ENCODE measurements around the gene EFCAB10.
A peak's percentile ranks its signal among the peaks of the same experiment; 100 is the strongest.

Gene EFCAB10

GRCh38 chr7:105581066-105581811, at the start of gene EFCAB10:
EFCAB10 (minus strand) TSS chr7:105581493; CDS start chr7:105581463, 30 bp downstream.
- DNase-seq (ENCODE audit: low spot score), result no peak

GRCh38 chr7:105625986-105626385, 44.7 kb upstream of the EFCAB10 start:
- DNase-seq (ENCODE audit: low spot score), result no peak

- DNase-seq (ENCODE audit: low spot score), result no peak
Measured at GRCh38 chr7:105623906-105624305, 42.6 kb upstream of the EFCAB10 start.

GRCh38 chr7:105623378-105623777, 42.1 kb upstream of the EFCAB10 start:
- no peak for DNase-seq (ENCODE audit: low spot score)

GRCh38 chr7:105622106-105622731, 40.9 kb upstream of the EFCAB10 start:
- peak; percentile 13 for DNase-seq (ENCODE audit: low spot score)

GRCh38 chr7:105621617-105622016, 40.3 kb upstream of the EFCAB10 start:
- no peak for DNase-seq (ENCODE audit: low spot score)

- DNase-seq (ENCODE audit: low spot score), result no peak
Measured at GRCh38 chr7:105621176-105621575, 39.9 kb upstream of the EFCAB10 start.

GRCh38 chr7:105619590-105619989, 38.3 kb upstream of the EFCAB10 start:
- no peak for DNase-seq (ENCODE audit: low spot score)

- DNase-seq (ENCODE audit: low spot score), result no peak
Measured at GRCh38 chr7:105618016-105618296, 36.7 kb upstream of the EFCAB10 start.

GRCh38 chr7:105617280-105618015, 36.2 kb upstream of the EFCAB10 start:
- peak; percentile 25 for DNase-seq (ENCODE audit: low spot score)

- no peak for DNase-seq (ENCODE audit: low spot score)
Measured at GRCh38 chr7:105614341-105614840, 33.1 kb upstream of the EFCAB10 start.

GRCh38 chr7:105613611-105614330, 32.5 kb upstream of the EFCAB10 start:
- DNase-seq (ENCODE audit: low spot score), result peak; percentile 26

- DNase-seq (ENCODE audit: low spot score), result peak; percentile 24
Measured at GRCh38 chr7:105612806-105613205, 31.5 kb upstream of the EFCAB10 start.

GRCh38 chr7:105611856-105612775, 30.8 kb upstream of the EFCAB10 start:
- DNase-seq (ENCODE audit: low spot score), result peak; percentile 24

- peak; percentile 15 for DNase-seq (ENCODE audit: low spot score)
Measured at GRCh38 chr7:105610165-105610930, 29.1 kb upstream of the EFCAB10 start.

GRCh38 chr7:105602325-105603305, 21.3 kb upstream of the EFCAB10 start:
- DNase-seq (ENCODE audit: low spot score), result no peak

GRCh38 chr7:105600720-105601550, 19.6 kb upstream of the EFCAB10 start:
- DNase-seq (ENCODE audit: low spot score), result peak; percentile 79

GRCh38 chr7:105599551-105599950, 18.3 kb upstream of the EFCAB10 start:
- DNase-seq (ENCODE audit: low spot score), result no peak
